ENCODE measurements around the gene RARB.

Gene RARB

GRCh38 chr3:25578059-25578458 is 150.0 kb downstream of the RARB start:
- DNase-seq (ENCODE audit: low read depth in 2 of 2) = no peak

GRCh38 chr3:25580534-25580933 is 152.5 kb downstream of the RARB start:
- no peak for DNase-seq (ENCODE audit: low read depth in 2 of 2)

DNA sequence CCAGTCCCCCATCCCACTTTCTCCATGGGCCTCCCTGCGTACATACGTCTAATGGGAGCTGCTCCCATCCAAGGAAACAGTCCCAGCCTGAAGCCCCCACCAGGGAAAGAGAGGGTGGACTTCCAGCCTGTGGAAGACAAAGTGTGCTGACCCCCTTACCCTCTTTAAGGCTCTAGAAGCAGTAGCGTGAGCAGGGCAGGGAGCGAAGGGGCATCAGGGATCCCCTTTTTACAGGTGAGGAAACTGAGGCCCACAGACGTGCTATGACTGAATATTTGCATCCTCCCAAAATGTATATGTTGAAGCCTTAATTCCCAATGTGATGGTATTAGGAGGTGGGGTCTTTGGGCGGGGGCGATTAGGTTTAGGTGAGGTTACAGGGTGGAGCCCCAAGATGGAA is 153.3 kb downstream of the RARB start:
- DNase-seq (ENCODE audit: low read depth in 2 of 2) = no peak

DNA sequence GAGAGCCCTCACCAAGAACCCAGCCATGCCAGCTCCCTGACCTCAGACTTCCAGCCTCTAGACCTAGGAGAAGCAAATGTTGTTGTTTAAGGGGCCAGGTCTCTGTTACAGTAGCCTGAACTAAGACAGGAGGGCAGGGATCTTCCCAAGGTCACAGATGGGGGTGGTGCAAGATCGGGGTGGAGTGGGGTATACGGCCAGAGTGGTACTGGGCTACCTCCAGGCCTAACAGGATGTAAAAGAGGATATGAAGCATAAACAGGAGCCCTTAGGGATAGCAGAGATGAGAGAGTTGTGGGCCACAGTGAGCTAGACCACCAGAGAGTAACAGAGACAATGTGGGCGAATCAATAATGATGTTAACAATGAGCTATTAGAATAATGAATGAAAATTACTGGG is 153.8 kb downstream of the RARB start:
- no peak for DNase-seq (ENCODE audit: low read depth in 2 of 2)

DNA sequence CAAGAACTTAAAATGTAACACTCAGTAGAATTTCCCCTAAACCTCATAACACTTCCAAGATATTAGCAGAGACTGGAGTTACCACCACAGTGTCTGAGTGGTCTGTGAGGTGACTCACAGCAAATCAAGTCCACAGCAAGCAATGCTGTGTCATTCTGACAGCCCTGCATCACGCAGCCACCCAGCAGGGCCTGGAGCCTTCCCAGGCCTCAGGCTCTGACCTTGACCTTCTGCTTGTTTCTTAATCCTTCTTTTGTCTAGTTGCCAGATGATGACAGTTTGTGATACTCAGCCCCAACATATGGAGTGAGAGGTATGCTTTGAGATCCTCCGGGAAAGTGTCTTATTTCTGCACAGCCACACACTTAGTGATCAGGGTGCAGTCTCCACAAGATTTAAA is 154.2 kb downstream of the RARB start:
- DNase-seq (ENCODE audit: low read depth in 2 of 2) = no peak

- DNase-seq (ENCODE audit: low read depth in 2 of 2) = no peak
Observed at GRCh38 chr3:25583343-25583742, 155.3 kb downstream of the RARB start.

DNA sequence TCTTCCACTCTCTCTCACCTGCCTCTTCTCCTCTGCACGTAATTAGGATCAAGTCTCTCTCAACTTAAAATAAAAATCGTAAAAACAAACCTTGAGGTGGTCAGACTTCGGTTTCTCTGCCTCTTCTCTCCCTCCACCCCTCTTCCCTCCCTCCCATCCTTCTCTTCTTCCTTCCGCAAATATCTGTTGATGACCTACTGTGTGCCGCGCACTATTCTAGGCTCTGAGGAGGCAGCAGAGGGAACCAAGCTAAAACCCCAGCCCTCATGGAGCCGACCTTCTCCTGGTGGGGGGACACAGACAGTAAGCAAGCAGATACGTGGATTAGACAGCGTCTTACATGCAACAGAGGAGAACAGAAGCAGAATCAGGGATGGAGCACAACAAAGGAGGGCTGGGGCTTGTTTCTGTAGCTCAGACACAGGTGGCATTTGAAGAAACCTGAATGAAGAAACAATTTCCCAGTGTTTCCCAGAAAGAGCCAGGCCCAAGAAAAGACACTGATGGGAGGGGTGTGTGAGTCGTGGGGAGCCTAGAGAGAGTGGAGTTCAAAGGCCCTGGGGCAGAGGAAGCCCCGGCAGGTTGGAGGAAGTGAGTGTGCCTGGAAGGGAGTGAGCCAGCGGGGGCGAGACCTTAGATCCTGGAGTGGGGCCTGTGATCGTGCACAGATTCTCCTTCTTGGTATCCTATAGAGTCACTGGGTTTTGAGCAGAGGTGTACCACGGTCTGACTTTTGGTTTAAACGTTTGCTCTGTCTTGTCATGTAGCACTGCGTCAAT is 156.1 kb downstream of the RARB start:
- no peak for DNase-seq (ENCODE audit: low read depth in 2 of 2)

DNA sequence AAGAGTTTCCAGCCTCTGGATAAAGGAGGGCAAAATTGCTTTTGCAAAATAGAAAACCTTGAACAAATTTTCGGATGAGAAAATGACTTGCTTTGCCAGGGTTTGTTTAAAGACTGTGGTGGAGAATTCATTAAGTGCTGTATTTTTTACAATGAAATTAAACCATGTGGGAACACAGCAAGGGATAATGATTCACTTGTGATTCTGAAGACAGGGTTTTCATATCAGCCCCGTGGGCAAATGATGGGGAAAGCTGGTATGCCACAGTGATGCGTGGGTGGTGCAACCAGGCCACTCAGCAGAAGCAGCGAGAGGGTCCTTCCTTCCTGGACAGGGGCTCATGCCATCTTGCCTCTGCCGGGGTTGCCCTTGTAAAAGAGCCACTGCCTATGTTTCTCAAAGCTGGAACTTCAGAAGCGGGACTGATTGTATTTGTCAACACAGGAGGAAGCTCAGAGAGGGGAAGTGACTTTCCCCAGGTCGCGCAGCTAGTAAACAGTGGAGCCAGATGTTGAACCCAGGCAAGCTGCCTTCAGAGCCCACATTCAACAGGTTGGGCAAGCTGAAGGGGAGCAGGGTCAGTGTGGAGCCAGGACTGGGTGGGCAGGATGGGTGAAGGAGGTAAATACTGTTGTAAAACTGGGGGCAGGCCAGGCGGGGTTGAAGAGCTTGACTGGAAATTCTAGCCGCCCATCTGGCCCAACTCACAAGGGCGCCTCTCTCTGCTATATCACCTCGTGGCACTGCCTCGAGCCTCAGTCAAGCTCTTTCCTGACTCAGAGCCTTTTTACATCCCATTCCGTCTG is 157.5 kb downstream of the RARB start:
- DNase-seq (ENCODE audit: low read depth in 2 of 2) = no peak

GRCh38 chr3:25586167-25586505 is 158.1 kb downstream of the RARB start:
- DNase-seq (ENCODE audit: low read depth in 2 of 2) = no peak

DNA sequence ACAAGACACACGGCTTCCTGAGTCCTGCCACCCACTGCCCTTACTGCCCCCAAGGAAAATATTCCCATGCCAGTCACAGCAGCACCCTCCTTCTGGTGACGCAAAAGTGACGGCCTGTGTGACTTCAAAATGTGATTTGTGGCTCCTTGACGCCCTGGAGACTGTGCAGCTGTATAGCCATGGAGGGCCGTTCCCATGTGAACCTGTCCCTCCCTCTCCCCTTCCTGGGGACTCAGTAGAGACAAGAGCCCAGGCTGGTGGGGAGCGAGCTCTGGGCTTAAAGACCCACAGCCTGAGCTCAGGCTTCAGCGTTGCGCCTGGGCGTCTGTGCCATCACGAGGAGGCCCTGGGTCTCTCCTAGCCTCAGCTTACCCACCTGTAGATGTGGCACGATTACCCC is 158.5 kb downstream of the RARB start:
- no peak for DNase-seq (ENCODE audit: low read depth in 2 of 2)

GRCh38 chr3:25587094-25587493 is 159.0 kb downstream of the RARB start:
- DNase-seq (ENCODE audit: low read depth in 2 of 2) = no peak

DNA sequence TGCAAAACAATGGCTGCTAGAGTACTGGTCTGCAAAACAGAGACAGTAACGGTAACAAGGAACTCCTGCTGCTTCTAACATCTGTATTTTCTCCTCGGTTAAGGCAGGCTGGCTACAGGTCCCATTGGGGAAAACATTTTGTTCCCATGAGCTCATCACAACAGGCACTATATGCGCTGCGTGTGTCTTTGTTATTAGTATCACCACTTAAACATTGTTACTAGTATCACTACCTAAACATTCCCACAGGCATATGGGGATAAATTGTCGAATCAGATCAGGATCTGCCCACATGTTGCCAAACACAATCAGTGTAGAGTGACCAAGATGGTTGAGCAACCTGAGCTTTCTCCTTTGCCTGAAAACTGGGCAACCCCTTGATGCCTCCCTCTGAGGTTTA is 159.5 kb downstream of the RARB start:
- no peak for DNase-seq (ENCODE audit: low read depth in 2 of 2)

DNA sequence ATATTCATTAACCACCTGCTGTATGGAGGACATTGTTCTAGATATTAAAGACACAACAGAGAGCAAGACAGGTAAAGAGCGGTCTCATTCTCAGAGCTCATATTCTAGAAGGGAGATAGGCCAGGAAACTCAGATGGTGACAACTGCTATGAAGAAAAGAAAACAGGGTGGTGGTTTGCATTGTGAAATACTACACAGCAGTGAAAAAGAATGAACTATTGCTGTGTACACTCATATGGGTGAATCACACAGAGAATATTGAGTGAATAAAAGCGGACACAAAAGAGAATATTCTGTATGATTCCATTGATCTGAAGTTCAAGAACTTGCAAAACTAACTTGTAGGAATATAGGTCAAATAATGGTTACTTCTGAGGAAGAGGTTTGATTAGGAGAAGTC is 159.9 kb downstream of the RARB start:
- DNase-seq (ENCODE audit: low read depth in 2 of 2) = no peak

GRCh38 chr3:25588441-25589103 is 160.5 kb downstream of the RARB start:
- no peak for DNase-seq (ENCODE audit: low read depth in 2 of 2)

DNA sequence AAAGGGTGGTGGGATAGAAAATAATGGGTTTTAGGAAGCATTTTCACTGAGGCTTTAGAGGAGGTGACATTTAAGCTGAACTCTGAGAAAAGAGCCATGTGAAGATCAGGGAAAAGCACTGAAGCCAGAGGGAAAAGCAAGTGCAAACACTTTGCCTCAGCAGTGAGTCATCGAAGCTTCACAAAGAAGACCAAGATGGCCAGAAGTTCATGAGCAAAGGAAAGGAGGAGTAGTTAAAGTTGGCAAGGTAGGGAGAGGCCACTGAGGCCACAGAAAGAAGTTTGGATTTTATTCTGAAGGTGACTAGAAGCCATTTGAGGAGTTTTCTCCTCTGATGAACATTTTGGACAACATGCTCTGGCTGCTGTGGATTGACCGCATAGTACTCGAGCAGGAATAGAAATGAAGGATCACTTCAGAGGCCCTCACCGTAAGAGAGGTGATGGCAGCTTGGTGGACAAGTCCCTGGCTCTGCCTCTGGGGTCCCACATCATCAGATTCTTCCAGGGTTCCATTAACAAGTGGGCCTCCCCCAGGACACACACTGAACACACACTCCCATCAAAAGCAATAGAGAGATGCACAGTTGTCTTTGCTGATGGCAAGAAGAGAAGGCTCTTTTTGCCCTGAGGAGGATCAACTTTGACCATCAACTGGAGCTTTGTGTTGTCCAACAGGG is 161.2 kb downstream of the RARB start:
- DNase-seq (ENCODE audit: low read depth in 2 of 2) = no peak

DNA sequence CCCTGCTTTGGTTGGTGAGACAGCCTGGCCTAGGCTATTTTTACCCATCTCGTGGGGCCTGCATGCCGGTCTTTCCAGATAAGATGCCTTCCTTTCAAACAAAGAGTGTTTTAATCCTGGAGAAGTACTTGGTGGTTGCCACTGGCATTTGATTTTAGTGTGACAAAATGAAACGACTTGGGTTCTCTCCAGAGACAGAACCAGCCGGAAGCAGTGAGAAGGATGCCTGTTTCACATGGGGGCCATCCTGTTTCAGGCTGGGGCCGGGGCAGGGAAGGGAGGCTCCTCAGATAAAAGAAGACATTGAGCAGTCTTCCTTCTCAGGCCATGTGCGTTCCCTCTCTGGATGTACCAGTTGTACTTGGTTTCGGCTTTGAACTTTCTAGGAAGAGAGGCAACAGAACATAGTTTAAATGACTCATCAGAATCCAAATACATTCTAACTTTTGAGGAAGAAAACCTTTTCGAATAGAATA is 161.8 kb downstream of the RARB start:
- DNase-seq (ENCODE audit: low read depth in 2 of 2) = no peak

DNA sequence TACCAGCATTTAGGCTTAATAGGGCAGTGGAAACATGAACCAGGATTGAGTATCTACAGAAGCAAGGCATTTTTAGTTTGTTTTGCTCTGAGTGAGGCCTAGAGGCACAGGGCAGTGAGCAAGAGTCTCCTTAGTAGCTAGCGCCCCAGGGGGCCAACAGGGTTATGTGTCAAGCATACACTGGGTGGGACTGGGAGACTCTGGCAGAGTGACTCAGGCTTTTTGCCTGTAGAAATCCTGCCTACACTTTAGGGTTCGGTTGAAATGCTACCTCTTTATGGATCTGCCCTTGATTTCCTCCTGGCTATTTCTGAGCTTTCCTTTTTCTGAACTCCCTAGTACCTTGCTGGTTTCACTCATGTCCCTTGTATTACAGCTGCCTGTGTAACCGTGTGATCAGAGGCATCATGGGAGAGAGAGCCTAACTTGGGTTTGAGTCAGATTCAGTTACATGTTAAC is 164.5 kb downstream of the RARB start:
- DNase-seq (ENCODE audit: low read depth in 2 of 2) = peak in 1 of 2 experiments; percentile 31

DNA sequence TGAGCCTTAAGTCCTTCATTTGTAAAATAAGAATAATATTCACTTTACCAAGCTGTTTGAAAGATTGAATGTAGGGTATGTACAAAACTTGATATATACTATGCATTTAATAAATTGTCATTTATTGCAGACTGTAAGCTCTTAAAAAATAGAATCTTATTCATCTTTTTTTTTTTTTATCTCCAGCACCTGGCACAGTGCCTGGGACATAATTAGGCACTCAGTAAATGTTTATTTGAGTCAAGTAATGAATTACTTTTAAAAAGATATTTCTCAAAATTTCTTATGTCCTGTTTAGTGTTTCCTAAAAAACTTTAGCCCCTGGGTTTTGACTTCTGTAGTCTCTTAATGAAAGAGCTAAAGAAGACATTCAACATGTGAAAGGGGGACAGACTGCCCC is 164.9 kb downstream of the RARB start:
- no peak for DNase-seq (ENCODE audit: low read depth in 2 of 2)

GRCh38 chr3:25594007-25594502 is 166.0 kb downstream of the RARB start:
- DNase-seq (ENCODE audit: low read depth in 2 of 2) = peak; percentile 73 to 74

DNA sequence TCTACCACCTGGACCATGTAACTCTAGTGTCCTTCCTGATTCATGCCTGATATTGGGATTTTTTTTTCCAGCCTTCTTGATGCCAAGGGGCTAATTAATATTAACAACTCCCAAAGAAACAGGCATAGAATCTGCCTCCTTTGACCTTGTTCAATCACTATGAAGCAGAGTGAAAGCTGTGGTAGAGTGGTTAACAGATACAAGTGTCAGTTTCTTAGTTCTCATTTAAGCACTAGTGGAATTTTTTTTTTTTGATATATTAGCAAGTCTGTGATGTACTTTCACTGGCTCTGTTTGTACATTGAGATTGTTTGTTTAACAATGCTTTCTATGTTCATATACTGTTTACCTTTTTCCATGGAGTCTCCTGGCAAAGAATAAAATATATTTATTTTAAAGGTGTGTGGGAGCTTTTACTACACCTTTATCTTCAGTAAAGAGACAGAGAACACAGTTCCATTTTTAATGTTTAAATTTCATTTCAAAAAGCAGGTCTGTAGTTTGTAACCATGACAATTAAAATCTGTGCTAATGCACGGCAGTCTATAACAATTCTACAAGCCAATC is 169.6 kb downstream of the RARB start:
- no peak for DNase-seq (ENCODE audit: low read depth in 2 of 2)

- DNase-seq (ENCODE audit: low read depth in 2 of 2) = no peak
Observed at GRCh38 chr3:25603703-25604102, 175.6 kb downstream of the RARB start.
